ENCODE data around the gene ASTE1.
"Not testable (repeated sequence)": the region's sequence is repeated elsewhere in the genome, so short reads cannot be mapped to it uniquely, and the experiment has no call there.

The ASTE1 gene

GRCh38 chr3:130973406-130973805 lies 53.2 kb downstream of the ASTE1 start:
- no CpG with 5 or more reads among the region's 5 CpGs for WGBS (ENCODE audit: extremely low coverage, insufficient coverage, low lambda C conversion rate)
- H3K36me3 ChIP-seq (ENCODE audit: control insufficient read depth, insufficient read depth, low read length), result no peaks in the 10 kb centered on the region

GRCh38 chr3:130972592-130972991 lies 54.0 kb downstream of the ASTE1 start:
- H2BK120ac ChIP-seq (ENCODE audit: low read depth, low read length); H3K56ac ChIP-seq (ENCODE audit: low read length); H2BK15ac ChIP-seq (replicated peaks; ENCODE audit: low read depth); H2BK5ac ChIP-seq (ENCODE audit: low read length); DNase-seq; H4K8ac ChIP-seq (ENCODE audit: low read depth, low read length); H3K23ac ChIP-seq (ENCODE audit: low read length); H3K4ac ChIP-seq (ENCODE audit: low read depth, low read length); H4K5ac ChIP-seq (ENCODE audit: low read length); H3K18ac ChIP-seq (ENCODE audit: low read length); H3K27ac ChIP-seq (ENCODE audit: low read depth, low read length); H3K79me1 ChIP-seq (ENCODE audit: low read length); H3K4me2 ChIP-seq (ENCODE audit: low read length); H3K27me3 ChIP-seq (ENCODE audit: insufficient read depth, low read length, poor library complexity); H3K4me3 ChIP-seq (ENCODE audit: low read length); H3K36me3 ChIP-seq (ENCODE audit: control insufficient read depth, insufficient read depth, low read length); H3K9ac ChIP-seq (ENCODE audit: low read length); H3K79me2 ChIP-seq (ENCODE audit: control insufficient read depth, insufficient read depth, low read length); H2AK5ac ChIP-seq (ENCODE audit: low read length); H3K4me1 ChIP-seq (ENCODE audit: control insufficient read depth, low read depth, low read length): not testable (repeated sequence)
- no CpG with 5 or more reads among the region's 2 CpGs for WGBS (ENCODE audit: extremely low coverage, insufficient coverage, low lambda C conversion rate)

More at GRCh38 chr3:130973406-130973805, 53.2 kb downstream of the ASTE1 start:
- no peak overlapping the region for H4K8ac ChIP-seq (ENCODE audit: low read depth, low read length)
- no peak overlapping the region for H3K56ac ChIP-seq (ENCODE audit: low read length)
- H3K27me3 ChIP-seq (ENCODE audit: insufficient read depth, low read length, poor library complexity), result no peaks in the 10 kb centered on the region
- H3K18ac ChIP-seq (ENCODE audit: low read length), result no peak overlapping the region
- no peak overlapping the region for H3K4me2 ChIP-seq (ENCODE audit: low read length)
- no peaks in the 10 kb centered on the region for H3K4me1 ChIP-seq (ENCODE audit: control insufficient read depth, low read depth, low read length)
- H2BK15ac ChIP-seq (replicated peaks; ENCODE audit: low read depth), result no peak overlapping the region
- no peak overlapping the region for H2BK5ac ChIP-seq (ENCODE audit: low read length)
- H3K4ac ChIP-seq (ENCODE audit: low read depth, low read length), result no peak overlapping the region
- H2BK120ac ChIP-seq (ENCODE audit: low read depth, low read length), result no peak overlapping the region
- H4K5ac ChIP-seq (ENCODE audit: low read length), result no peak overlapping the region
- H2AK5ac ChIP-seq (ENCODE audit: low read length), result no peak overlapping the region
- H3K9ac ChIP-seq (ENCODE audit: low read length), result no peak overlapping the region
- H3K23ac ChIP-seq (ENCODE audit: low read length), result no peak overlapping the region
- no peak overlapping the region for H3K4me3 ChIP-seq (ENCODE audit: low read length)
- H3K79me1 ChIP-seq (ENCODE audit: low read length), result no peaks in the 10 kb centered on the region
- no peak overlapping the region for H3K27ac ChIP-seq (ENCODE audit: low read depth, low read length)
- DNase-seq, result no peak
- H3K79me2 ChIP-seq (ENCODE audit: control insufficient read depth, insufficient read depth, low read length), result no peaks in the 10 kb centered on the region

DNA sequence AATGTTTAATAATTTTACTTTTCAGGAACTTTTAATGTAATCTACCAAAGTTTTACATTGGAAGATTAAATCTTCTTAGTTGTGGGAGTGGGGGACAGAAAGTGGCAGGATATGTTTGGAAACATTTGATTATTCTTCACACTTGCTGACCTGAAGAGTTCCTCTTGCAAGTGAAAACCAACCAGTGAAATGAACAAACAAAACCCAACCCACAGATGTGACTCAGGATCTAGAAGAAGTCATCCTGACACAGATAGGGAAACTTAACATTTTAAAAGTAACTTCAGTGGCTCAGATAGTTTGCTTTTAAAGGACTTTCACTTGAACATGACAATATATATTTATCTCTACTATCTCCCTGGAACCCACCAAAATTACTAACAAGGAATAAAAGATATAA lies 55.4 kb downstream of the ASTE1 start:
- no peak overlapping the region for H2BK120ac ChIP-seq (ENCODE audit: low read depth, low read length)
- H2BK5ac ChIP-seq (ENCODE audit: low read length), result no peak overlapping the region
- H3K9ac ChIP-seq (ENCODE audit: low read length), result no peak overlapping the region
- no peaks in the 10 kb centered on the region for H3K36me3 ChIP-seq (ENCODE audit: control insufficient read depth, insufficient read depth, low read length)
- no peak overlapping the region for H2BK15ac ChIP-seq (replicated peaks; ENCODE audit: low read depth)
- no peak overlapping the region for H3K18ac ChIP-seq (ENCODE audit: low read length)
- no peak overlapping the region for H4K8ac ChIP-seq (ENCODE audit: low read depth, low read length)
- no peak overlapping the region for H3K4me2 ChIP-seq (ENCODE audit: low read length)
- no peak overlapping the region for H3K56ac ChIP-seq (ENCODE audit: low read length)
- H2AK5ac ChIP-seq (ENCODE audit: low read length), result no peak overlapping the region
- H3K4ac ChIP-seq (ENCODE audit: low read depth, low read length), result no peak overlapping the region
- no peaks in the 10 kb centered on the region for H3K79me1 ChIP-seq (ENCODE audit: low read length)
- no peak for DNase-seq
- no peak overlapping the region for H3K27ac ChIP-seq (ENCODE audit: low read depth, low read length)
- H4K5ac ChIP-seq (ENCODE audit: low read length), result no peak overlapping the region
- no peak overlapping the region for H3K4me3 ChIP-seq (ENCODE audit: low read length)
- no peak overlapping the region for H3K23ac ChIP-seq (ENCODE audit: low read length)
- no peaks in the 10 kb centered on the region for H3K27me3 ChIP-seq (ENCODE audit: insufficient read depth, low read length, poor library complexity)
- H3K4me1 ChIP-seq (ENCODE audit: control insufficient read depth, low read depth, low read length), result no peaks in the 10 kb centered on the region
- no peaks in the 10 kb centered on the region for H3K79me2 ChIP-seq (ENCODE audit: control insufficient read depth, insufficient read depth, low read length)

DNA sequence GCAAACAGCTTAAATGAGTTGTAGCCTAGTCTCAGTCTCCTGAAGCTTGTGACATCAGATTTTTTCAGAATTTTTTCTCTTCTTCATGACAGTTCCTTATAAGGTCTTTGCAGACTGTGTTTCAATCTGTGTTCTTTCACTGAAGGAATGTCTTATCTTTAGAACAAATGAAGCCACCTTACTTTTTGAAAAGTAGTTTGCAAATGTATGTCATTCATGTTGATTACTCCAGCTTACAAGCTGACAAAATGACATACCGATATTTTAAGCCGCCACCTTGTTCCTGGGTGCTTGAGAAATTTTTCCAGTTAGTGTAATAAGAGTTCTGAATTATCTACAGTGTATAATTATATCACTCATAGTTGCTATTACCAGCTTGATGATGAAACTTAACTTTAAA lies 57.0 kb downstream of the ASTE1 start:
- H4K8ac ChIP-seq (ENCODE audit: low read depth, low read length), result no peak overlapping the region
- H2BK120ac ChIP-seq (ENCODE audit: low read depth, low read length), result no peak overlapping the region
- H3K36me3 ChIP-seq (ENCODE audit: control insufficient read depth, insufficient read depth, low read length), result no peaks in the 10 kb centered on the region
- H2AK5ac ChIP-seq (ENCODE audit: low read length), result no peak overlapping the region
- H3K4me2 ChIP-seq (ENCODE audit: low read length), result no peak overlapping the region
- H3K9ac ChIP-seq (ENCODE audit: low read length), result no peak overlapping the region
- no peaks in the 10 kb centered on the region for H3K27me3 ChIP-seq (ENCODE audit: insufficient read depth, low read length, poor library complexity)
- H3K23ac ChIP-seq (ENCODE audit: low read length), result no peak overlapping the region
- no peak overlapping the region for H3K4me3 ChIP-seq (ENCODE audit: low read length)
- no peaks in the 10 kb centered on the region for H3K79me2 ChIP-seq (ENCODE audit: control insufficient read depth, insufficient read depth, low read length)
- H3K27ac ChIP-seq (ENCODE audit: low read depth, low read length), result no peak overlapping the region
- H3K4ac ChIP-seq (ENCODE audit: low read depth, low read length), result no peak overlapping the region
- H3K4me1 ChIP-seq (ENCODE audit: control insufficient read depth, low read depth, low read length), result no peaks in the 10 kb centered on the region
- no peak overlapping the region for H2BK5ac ChIP-seq (ENCODE audit: low read length)
- no peak overlapping the region for H4K5ac ChIP-seq (ENCODE audit: low read length)
- no CpG with 5 or more reads among the region's 2 CpGs for WGBS (ENCODE audit: extremely low coverage, insufficient coverage, low lambda C conversion rate)
- no peak overlapping the region for H2BK15ac ChIP-seq (replicated peaks; ENCODE audit: low read depth)
- no peak overlapping the region for H3K56ac ChIP-seq (ENCODE audit: low read length)
- no peaks in the 10 kb centered on the region for H3K79me1 ChIP-seq (ENCODE audit: low read length)
- no peak overlapping the region for H3K18ac ChIP-seq (ENCODE audit: low read length)
- no peak for DNase-seq

GRCh38 chr3:130968221-130968620 lies 58.4 kb downstream of the ASTE1 start:
- H4K5ac ChIP-seq (ENCODE audit: low read length), result no peak overlapping the region

GRCh38 chr3:130967281-130967680 lies 59.3 kb downstream of the ASTE1 start:
- no peaks in the 10 kb centered on the region for H3K4me1 ChIP-seq (ENCODE audit: control insufficient read depth, low read depth, low read length)

More at GRCh38 chr3:130968221-130968620, 58.4 kb downstream of the ASTE1 start:
- Histone ChIP-seq H2BK120ac (ENCODE audit: low read depth, low read length) (no peak overlapping the region), H3K4me1 (ENCODE audit: control insufficient read depth, low read depth, low read length) (no peaks in the 10 kb centered on the region), H3K4me3 (ENCODE audit: low read length) (no peak overlapping the region), H3K27me3 (ENCODE audit: insufficient read depth, low read length, poor library complexity) (no peaks in the 10 kb centered on the region), H3K4ac (ENCODE audit: low read depth, low read length) (no peak overlapping the region), H2AK5ac (ENCODE audit: low read length) (no peak overlapping the region), H3K79me2 (ENCODE audit: control insufficient read depth, insufficient read depth, low read length) (no peaks in the 10 kb centered on the region), H3K79me1 (ENCODE audit: low read length) (no peaks in the 10 kb centered on the region), H3K56ac (ENCODE audit: low read length) (no peak overlapping the region), H3K23ac (ENCODE audit: low read length) (no peak overlapping the region), H3K9ac (ENCODE audit: low read length) (no peak overlapping the region), H4K8ac (ENCODE audit: low read depth, low read length) (no peak overlapping the region), H3K27ac (ENCODE audit: low read depth, low read length) (no peak overlapping the region), H3K18ac (ENCODE audit: low read length) (no peak overlapping the region), H3K4me2 (ENCODE audit: low read length) (no peak overlapping the region), H3K36me3 (ENCODE audit: control insufficient read depth, insufficient read depth, low read length) (no peaks in the 10 kb centered on the region), H2BK5ac (ENCODE audit: low read length) (no peak overlapping the region), H2BK15ac (replicated peaks; ENCODE audit: low read depth) (no peak overlapping the region)
- no CpG with 5 or more reads among the region's 3 CpGs for WGBS (ENCODE audit: extremely low coverage, insufficient coverage, low lambda C conversion rate)
- DNase-seq, result peak; percentile 44

More at GRCh38 chr3:130967281-130967680, 59.3 kb downstream of the ASTE1 start:
- DNase-seq, result no peak
- H3K79me1 ChIP-seq (ENCODE audit: low read length), result no peaks in the 10 kb centered on the region
- no peak overlapping the region for H2AK5ac ChIP-seq (ENCODE audit: low read length)
- H4K5ac ChIP-seq (ENCODE audit: low read length), result no peak overlapping the region
- no peak overlapping the region for H3K56ac ChIP-seq (ENCODE audit: low read length)
- no peaks in the 10 kb centered on the region for H3K79me2 ChIP-seq (ENCODE audit: control insufficient read depth, insufficient read depth, low read length)
- no peak overlapping the region for H3K27ac ChIP-seq (ENCODE audit: low read depth, low read length)
- no peak overlapping the region for H3K18ac ChIP-seq (ENCODE audit: low read length)
- no peak overlapping the region for H3K4ac ChIP-seq (ENCODE audit: low read depth, low read length)
- H2BK15ac ChIP-seq (replicated peaks; ENCODE audit: low read depth), result no peak overlapping the region
- no peak overlapping the region for H2BK120ac ChIP-seq (ENCODE audit: low read depth, low read length)
- H3K4me2 ChIP-seq (ENCODE audit: low read length), result no peak overlapping the region
- no peaks in the 10 kb centered on the region for H3K36me3 ChIP-seq (ENCODE audit: control insufficient read depth, insufficient read depth, low read length)
- no peak overlapping the region for H3K9ac ChIP-seq (ENCODE audit: low read length)
- no CpG with 5 or more reads among the region's 2 CpGs for WGBS (ENCODE audit: extremely low coverage, insufficient coverage, low lambda C conversion rate)
- no peak overlapping the region for H4K8ac ChIP-seq (ENCODE audit: low read depth, low read length)
- H3K4me3 ChIP-seq (ENCODE audit: low read length), result no peak overlapping the region
- no peak overlapping the region for H3K23ac ChIP-seq (ENCODE audit: low read length)
- no peaks in the 10 kb centered on the region for H3K27me3 ChIP-seq (ENCODE audit: insufficient read depth, low read length, poor library complexity)
- no peak overlapping the region for H2BK5ac ChIP-seq (ENCODE audit: low read length)
